SK-N-SH treated with all-trans-retinoic acid at 6 μM for 48 hours (cell line): ENCODE results near the gene DNAJB1.

Source experiments
- ARNTL ChIP-seq: fragments of 450-650 bp; formaldehyde crosslinking; IDR thresholded peaks from 2 replicates; pipeline ENCODE4 v1.5.0; 2020; ENCODE audit warnings: low read depth, mild to moderate bottlenecking, moderate library complexity, borderline replicate concordance
- CSDC2 ChIP-seq: fragments of 250-450 bp; sonication (Bioruptor Pico); IDR thresholded peaks from 2 replicates; pipeline ENCODE4 v1.5.0; 2020; ENCODE audit warnings: mild to moderate bottlenecking, moderate library complexity
- ISL1 ChIP-seq: fragments of 250-450 bp; sonication (Bioruptor Pico); IDR thresholded peaks from 2 replicates; pipeline ENCODE4 v2.1.2; 2022; ENCODE audit warnings: mild to moderate bottlenecking, moderate library complexity
- OSR1 ChIP-seq: fragments of 250-450 bp; sonication (Bioruptor Pico); IDR thresholded peaks from 2 replicates; pipeline ENCODE4 v1.8.0; 2022; ENCODE audit warnings: moderate library complexity, mild to moderate bottlenecking, inconsistent platforms
- POU6F1 ChIP-seq: fragments of 250-450 bp; sonication (Bioruptor Pico); IDR thresholded peaks from 2 replicates; pipeline ENCODE4 v1.8.0; 2021; ENCODE audit warnings: low read depth, mild to moderate bottlenecking, moderate library complexity, borderline replicate concordance
- PPARA ChIP-seq: fragments of 250-450 bp; sonication (Bioruptor Pico); IDR thresholded peaks from 2 replicates; pipeline ENCODE4 v1.5.0; 2020; ENCODE audit warnings: mild to moderate bottlenecking, borderline replicate concordance
- RARB ChIP-seq: fragments of 250-450 bp; sonication (Bioruptor Pico); IDR thresholded peaks from 2 replicates; pipeline ENCODE4 v1.8.0; 2021; ENCODE audit warnings: mild to moderate bottlenecking, moderate library complexity
- TOX ChIP-seq: fragments of 250-450 bp; sonication (Bioruptor Pico); IDR thresholded peaks from 2 replicates; pipeline ENCODE4 v1.8.0; 2021; ENCODE audit warnings: mild to moderate bottlenecking, moderate library complexity, borderline replicate concordance
- TSHZ2 ChIP-seq: fragments of 250-450 bp; sonication (Bioruptor Pico); IDR thresholded peaks from 2 replicates; pipeline ENCODE4 v1.5.0; 2020; ENCODE audit warnings: mild to moderate bottlenecking, moderate library complexity
- ZFP3 ChIP-seq: fragments of 250-450 bp; sonication (Bioruptor Pico); IDR thresholded peaks from 2 replicates; pipeline ENCODE4 v1.5.0; 2020; ENCODE audit warnings: mild to moderate bottlenecking, moderate library complexity
- ZFP30 ChIP-seq: fragments of 450-650 bp; formaldehyde crosslinking; IDR thresholded peaks from 2 replicates; pipeline ENCODE4 v1.5.0; 2022; ENCODE audit warnings: mild to moderate bottlenecking, moderate library complexity
- ZNF70 ChIP-seq: fragments of 450-650 bp; formaldehyde crosslinking; IDR thresholded peaks from 2 replicates; pipeline ENCODE4 v1.5.0; 2020; ENCODE audit warnings: mild to moderate bottlenecking, moderate library complexity
- TF ChIP-seq, protein P1 (sequence below): fragments of 250-450 bp; sonication (Bioruptor Pico); IDR thresholded peaks from 2 replicates; pipeline ENCODE4 v1.8.0; 2020; ENCODE audit warnings: mild to moderate bottlenecking, moderate library complexity, borderline replicate concordance
- TF ChIP-seq, protein P2 (sequence below): fragments of 250-450 bp; sonication (Bioruptor Pico); IDR thresholded peaks from 2 replicates; pipeline ENCODE4 v1.5.1; 2020; ENCODE audit warnings: low read depth, mild to moderate bottlenecking, moderate library complexity

DNA sequence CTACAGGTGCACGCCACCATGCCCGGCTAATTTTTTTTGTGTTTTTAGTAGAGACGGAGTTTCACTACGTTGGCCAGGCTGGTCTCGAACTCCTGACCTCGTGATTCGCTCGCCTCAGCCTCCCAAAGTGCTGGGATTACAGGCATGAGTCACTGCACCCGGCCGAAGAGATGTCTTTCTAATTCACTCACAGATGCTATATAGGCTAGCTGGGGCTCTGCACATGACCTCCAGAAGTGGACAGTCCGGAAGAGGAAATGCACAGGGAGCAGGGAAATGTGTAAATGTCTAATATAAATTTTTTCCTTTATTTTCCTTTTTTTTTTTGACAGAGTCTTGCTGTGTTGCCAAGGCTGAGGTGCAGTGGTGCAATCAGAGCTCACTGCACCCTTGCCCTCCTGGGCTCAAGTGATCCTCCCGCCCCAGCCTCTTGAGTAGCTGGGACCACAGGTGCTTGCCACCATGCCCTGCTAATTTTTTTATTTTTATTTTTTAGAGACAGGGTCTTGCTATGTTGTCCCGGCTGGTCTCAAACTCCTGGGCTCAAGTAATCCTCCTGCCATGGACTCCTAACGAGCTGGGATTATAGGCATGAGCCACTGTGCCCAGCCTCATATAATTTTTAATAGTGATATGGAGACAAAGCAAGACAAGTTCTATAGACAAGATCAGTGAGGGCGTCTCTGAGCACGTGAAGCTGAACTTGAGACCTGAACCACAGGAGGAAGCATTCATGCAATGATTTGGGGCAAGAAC, 30.6 kb downstream of the DNAJB1 start:
- TF ChIP-seq, protein P1, sequence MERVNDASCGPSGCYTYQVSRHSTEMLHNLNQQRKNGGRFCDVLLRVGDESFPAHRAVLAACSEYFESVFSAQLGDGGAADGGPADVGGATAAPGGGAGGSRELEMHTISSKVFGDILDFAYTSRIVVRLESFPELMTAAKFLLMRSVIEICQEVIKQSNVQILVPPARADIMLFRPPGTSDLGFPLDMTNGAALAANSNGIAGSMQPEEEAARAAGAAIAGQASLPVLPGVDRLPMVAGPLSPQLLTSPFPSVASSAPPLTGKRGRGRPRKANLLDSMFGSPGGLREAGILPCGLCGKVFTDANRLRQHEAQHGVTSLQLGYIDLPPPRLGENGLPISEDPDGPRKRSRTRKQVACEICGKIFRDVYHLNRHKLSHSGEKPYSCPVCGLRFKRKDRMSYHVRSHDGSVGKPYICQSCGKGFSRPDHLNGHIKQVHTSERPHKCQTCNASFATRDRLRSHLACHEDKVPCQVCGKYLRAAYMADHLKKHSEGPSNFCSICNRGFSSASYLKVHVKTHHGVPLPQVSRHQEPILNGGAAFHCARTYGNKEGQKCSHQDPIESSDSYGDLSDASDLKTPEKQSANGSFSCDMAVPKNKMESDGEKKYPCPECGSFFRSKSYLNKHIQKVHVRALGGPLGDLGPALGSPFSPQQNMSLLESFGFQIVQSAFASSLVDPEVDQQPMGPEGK (CRISPR knock-in tag): no peak
- no peak for TF ChIP-seq ZFP3
- no peak for TF ChIP-seq CSDC2 (CRISPR knock-in tag)
- TF ChIP-seq ZFP30 (CRISPR knock-in tag): no peak
- TF ChIP-seq TSHZ2 (CRISPR knock-in tag): no peak
- no peak for TF ChIP-seq ZNF70 (CRISPR knock-in tag)
- no peak for TF ChIP-seq RARB (CRISPR knock-in tag)
- TF ChIP-seq ARNTL: no peak
- TF ChIP-seq, protein P2, sequence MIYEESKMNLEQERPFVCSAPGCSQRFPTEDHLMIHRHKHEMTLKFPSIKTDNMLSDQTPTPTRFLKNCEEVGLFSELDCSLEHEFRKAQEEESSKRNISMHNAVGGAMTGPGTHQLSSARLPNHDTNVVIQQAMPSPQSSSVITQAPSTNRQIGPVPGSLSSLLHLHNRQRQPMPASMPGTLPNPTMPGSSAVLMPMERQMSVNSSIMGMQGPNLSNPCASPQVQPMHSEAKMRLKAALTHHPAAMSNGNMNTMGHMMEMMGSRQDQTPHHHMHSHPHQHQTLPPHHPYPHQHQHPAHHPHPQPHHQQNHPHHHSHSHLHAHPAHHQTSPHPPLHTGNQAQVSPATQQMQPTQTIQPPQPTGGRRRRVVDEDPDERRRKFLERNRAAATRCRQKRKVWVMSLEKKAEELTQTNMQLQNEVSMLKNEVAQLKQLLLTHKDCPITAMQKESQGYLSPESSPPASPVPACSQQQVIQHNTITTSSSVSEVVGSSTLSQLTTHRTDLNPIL (CRISPR knock-in tag): no peak
- TF ChIP-seq PPARA (CRISPR knock-in tag): no peak
- no peak for TF ChIP-seq TOX (CRISPR knock-in tag)
- TF ChIP-seq ISL1 (CRISPR knock-in tag): no peak
- TF ChIP-seq OSR1 (CRISPR knock-in tag): no peak
- no peak for TF ChIP-seq POU6F1 (CRISPR knock-in tag)
